Measurements from ENCODE around the gene BLNK.

BLNK gene

GRCh38 chr10:96283756-96284155 is 12.4 kb upstream of the BLNK start:
- no peak for DNase-seq
- Histone ChIP-seq H4K91ac (ENCODE audit: low read length) (no peak overlapping the region), H3K4me1 (ENCODE audit: control insufficient read depth, insufficient read depth, low read depth, low read length) (peaks cover 4% of the 10 kb centered on the region), H3K27ac (ENCODE audit: low read length, poor library complexity, severe bottlenecking) (no peak overlapping the region), H4K8ac (ENCODE audit: low read length) (no peak overlapping the region), H3K4me2 (ENCODE audit: low read length, poor library complexity, severe bottlenecking) (no peak overlapping the region), H3K27me3 (ENCODE audit: control insufficient read depth in 1 of 2, insufficient read depth in 1 of 2, low read length in 2 of 2) (peaks cover 0 to 5% of the 10 kb centered on the region in 2 experiments), H3K36me3 (ENCODE audit: control insufficient read depth in 1 of 2, insufficient read depth in 2 of 2, low read depth in 1 of 2, low read length in 2 of 2) (no peaks in the 10 kb centered on the region), H3K9me3 (ENCODE audit: control insufficient read depth, low read length) (no peaks in the 10 kb centered on the region), H2AK5ac (ENCODE audit: low read length, severe bottlenecking) (no peak overlapping the region), H2BK120ac (ENCODE audit: low read depth, low read length) (no peak overlapping the region), H3K23ac (ENCODE audit: low read length in 2 of 2) (no peak overlapping the region), H2BK5ac (ENCODE audit: low read depth, low read length, poor library complexity, severe bottlenecking) (no peak overlapping the region), H3K18ac (ENCODE audit: low read depth in 1 of 2, low read length in 2 of 2) (no peak overlapping the region), H2AFZ (ENCODE audit: low read depth, low read length) (no peak overlapping the region), H3K14ac (ENCODE audit: low read length in 2 of 2) (no peak overlapping the region), H2BK15ac (ENCODE audit: low read depth, poor library complexity, severe bottlenecking) (no peak overlapping the region), H3K4me3 (ENCODE audit: insufficient read depth in 1 of 2, low read depth in 1 of 2, low read length in 2 of 2) (no peak overlapping the region), H3K79me1 (replicated peaks; ENCODE audit: low read length, poor library complexity, severe bottlenecking) (no peaks in the 10 kb centered on the region), H2BK12ac (ENCODE audit: low read length in 2 of 2) (no peak overlapping the region), H3K9ac (ENCODE audit: low read length) (no peak overlapping the region), H3K4ac (ENCODE audit: low read depth in 1 of 2, low read length in 2 of 2) (no peak overlapping the region)
- 100% methylated on average over 3 of the region's 6 CpGs for WGBS

- H3K23ac ChIP-seq (ENCODE audit: low read length in 2 of 2): no peak overlapping the region
- WGBS: 59% methylated on average over 2 of the region's 2 CpGs
Measured at GRCh38 chr10:96283351-96283750, 12.0 kb upstream of the BLNK start.

GRCh38 chr10:96281444-96282029 is 10.2 kb upstream of the BLNK start:
- Histone ChIP-seq H3K14ac (ENCODE audit: low read length in 2 of 2) (no peak overlapping the region), H3K4ac (ENCODE audit: low read depth in 1 of 2, low read length in 2 of 2) (no peak overlapping the region), H4K8ac (ENCODE audit: low read length) (no peak overlapping the region), H3K18ac (ENCODE audit: low read depth in 1 of 2, low read length in 2 of 2) (no peak overlapping the region), H3K27ac (ENCODE audit: low read length, poor library complexity, severe bottlenecking) (no peak overlapping the region), H2AK5ac (ENCODE audit: low read length, severe bottlenecking) (no peak overlapping the region), H2BK5ac (ENCODE audit: low read depth, low read length, poor library complexity, severe bottlenecking) (no peak overlapping the region), H2BK12ac (ENCODE audit: low read length in 2 of 2) (no peak overlapping the region), H2BK120ac (ENCODE audit: low read depth, low read length) (no peak overlapping the region), H3K23ac (ENCODE audit: low read length in 2 of 2) (no peak overlapping the region), H3K4me1 (ENCODE audit: control insufficient read depth, insufficient read depth, low read depth, low read length) (peaks cover 2% of the 10 kb centered on the region), H3K27me3 (ENCODE audit: control insufficient read depth in 1 of 2, insufficient read depth in 1 of 2, low read length in 2 of 2) (peaks cover 0 to 2% of the 10 kb centered on the region in 2 experiments), H4K91ac (ENCODE audit: low read length) (no peak overlapping the region), H2BK15ac (ENCODE audit: low read depth, poor library complexity, severe bottlenecking) (no peak overlapping the region), H3K4me2 (ENCODE audit: low read length, poor library complexity, severe bottlenecking) (no peak overlapping the region), H3K79me1 (replicated peaks; ENCODE audit: low read length, poor library complexity, severe bottlenecking) (no peaks in the 10 kb centered on the region), H3K36me3 (ENCODE audit: control insufficient read depth in 1 of 2, insufficient read depth in 2 of 2, low read depth in 1 of 2, low read length in 2 of 2) (no peaks in the 10 kb centered on the region), H3K4me3 (ENCODE audit: insufficient read depth in 1 of 2, low read depth in 1 of 2, low read length in 2 of 2) (no peak overlapping the region), H2AFZ (ENCODE audit: low read depth, low read length) (no peak overlapping the region), H3K9ac (ENCODE audit: low read length) (no peak overlapping the region), H3K9me3 (ENCODE audit: control insufficient read depth, low read length) (no peaks in the 10 kb centered on the region)
- 73% methylated on average over 2 of the region's 3 CpGs for WGBS
- no peak for DNase-seq

More at GRCh38 chr10:96283351-96283750, 12.0 kb upstream of the BLNK start:
- Histone ChIP-seq H2BK12ac (ENCODE audit: low read length in 2 of 2) (no peak overlapping the region), H3K4me3 (ENCODE audit: insufficient read depth in 1 of 2, low read depth in 1 of 2, low read length in 2 of 2) (no peak overlapping the region), H3K27ac (ENCODE audit: low read length, poor library complexity, severe bottlenecking) (no peak overlapping the region), H3K18ac (ENCODE audit: low read depth in 1 of 2, low read length in 2 of 2) (no peak overlapping the region), H3K4me2 (ENCODE audit: low read length, poor library complexity, severe bottlenecking) (no peak overlapping the region), H2AFZ (ENCODE audit: low read depth, low read length) (no peak overlapping the region), H4K91ac (ENCODE audit: low read length) (no peak overlapping the region), H3K14ac (ENCODE audit: low read length in 2 of 2) (no peak overlapping the region), H4K8ac (ENCODE audit: low read length) (no peak overlapping the region), H2BK5ac (ENCODE audit: low read depth, low read length, poor library complexity, severe bottlenecking) (no peak overlapping the region), H2BK15ac (ENCODE audit: low read depth, poor library complexity, severe bottlenecking) (no peak overlapping the region), H3K36me3 (ENCODE audit: control insufficient read depth in 1 of 2, insufficient read depth in 2 of 2, low read depth in 1 of 2, low read length in 2 of 2) (no peaks in the 10 kb centered on the region), H3K79me1 (replicated peaks; ENCODE audit: low read length, poor library complexity, severe bottlenecking) (no peaks in the 10 kb centered on the region), H3K27me3 (ENCODE audit: control insufficient read depth in 1 of 2, insufficient read depth in 1 of 2, low read length in 2 of 2) (peaks cover 0 to 5% of the 10 kb centered on the region in 2 experiments), H3K9me3 (ENCODE audit: control insufficient read depth, low read length) (no peaks in the 10 kb centered on the region), H2BK120ac (ENCODE audit: low read depth, low read length) (no peak overlapping the region), H3K9ac (ENCODE audit: low read length) (no peak overlapping the region), H3K4me1 (ENCODE audit: control insufficient read depth, insufficient read depth, low read depth, low read length) (peaks cover 4% of the 10 kb centered on the region), H2AK5ac (ENCODE audit: low read length, severe bottlenecking) (no peak overlapping the region), H3K4ac (ENCODE audit: low read depth in 1 of 2, low read length in 2 of 2) (no peak overlapping the region)
- no peak for DNase-seq

GRCh38 chr10:96280859-96281258 is 9.5 kb upstream of the BLNK start:
- Histone ChIP-seq H2AK5ac (ENCODE audit: low read length, severe bottlenecking) (no peak overlapping the region), H2BK12ac (ENCODE audit: low read length in 2 of 2) (no peak overlapping the region), H4K8ac (ENCODE audit: low read length) (no peak overlapping the region), H2BK120ac (ENCODE audit: low read depth, low read length) (no peak overlapping the region), H2BK15ac (ENCODE audit: low read depth, poor library complexity, severe bottlenecking) (no peak overlapping the region), H3K23ac (ENCODE audit: low read length in 2 of 2) (no peak overlapping the region), H3K27ac (ENCODE audit: low read length, poor library complexity, severe bottlenecking) (no peak overlapping the region), H3K14ac (ENCODE audit: low read length in 2 of 2) (no peak overlapping the region), H3K4me3 (ENCODE audit: insufficient read depth in 1 of 2, low read depth in 1 of 2, low read length in 2 of 2) (no peak overlapping the region), H3K4ac (ENCODE audit: low read depth in 1 of 2, low read length in 2 of 2) (no peak overlapping the region), H3K36me3 (ENCODE audit: control insufficient read depth in 1 of 2, insufficient read depth in 2 of 2, low read depth in 1 of 2, low read length in 2 of 2) (no peaks in the 10 kb centered on the region), H4K91ac (ENCODE audit: low read length) (no peak overlapping the region), H3K4me2 (ENCODE audit: low read length, poor library complexity, severe bottlenecking) (no peak overlapping the region), H3K27me3 (ENCODE audit: control insufficient read depth in 1 of 2, insufficient read depth in 1 of 2, low read length in 2 of 2) (no peaks in the 10 kb centered on the region), H3K79me1 (replicated peaks; ENCODE audit: low read length, poor library complexity, severe bottlenecking) (no peaks in the 10 kb centered on the region), H3K4me1 (ENCODE audit: control insufficient read depth, insufficient read depth, low read depth, low read length) (peaks cover 2% of the 10 kb centered on the region), H3K18ac (ENCODE audit: low read depth in 1 of 2, low read length in 2 of 2) (no peak overlapping the region), H2AFZ (ENCODE audit: low read depth, low read length) (no peak overlapping the region), H3K9ac (ENCODE audit: low read length) (no peak overlapping the region), H3K9me3 (ENCODE audit: control insufficient read depth, low read length) (no peaks in the 10 kb centered on the region), H2BK5ac (ENCODE audit: low read depth, low read length, poor library complexity, severe bottlenecking) (no peak overlapping the region)
- 33% methylated on average over 1 of the region's 2 CpGs for WGBS
- no peak for DNase-seq

All from mesenchymal stem cell (in vitro differentiated cells and primary cell).